ENCODE results near the gene CMTR1. TPM values are rescaled to one million over a fixed set of nuclear protein-coding genes. Genes with fewer than 3 reads are reported as not detected.
A peak's percentile ranks its signal among the peaks of the same experiment; 100 is the strongest.
"Not testable (repeated sequence)": the region's sequence is repeated elsewhere in the genome, so short reads cannot be mapped to it uniquely, and the experiment has no call there.

CMTR1 gene, protein sequence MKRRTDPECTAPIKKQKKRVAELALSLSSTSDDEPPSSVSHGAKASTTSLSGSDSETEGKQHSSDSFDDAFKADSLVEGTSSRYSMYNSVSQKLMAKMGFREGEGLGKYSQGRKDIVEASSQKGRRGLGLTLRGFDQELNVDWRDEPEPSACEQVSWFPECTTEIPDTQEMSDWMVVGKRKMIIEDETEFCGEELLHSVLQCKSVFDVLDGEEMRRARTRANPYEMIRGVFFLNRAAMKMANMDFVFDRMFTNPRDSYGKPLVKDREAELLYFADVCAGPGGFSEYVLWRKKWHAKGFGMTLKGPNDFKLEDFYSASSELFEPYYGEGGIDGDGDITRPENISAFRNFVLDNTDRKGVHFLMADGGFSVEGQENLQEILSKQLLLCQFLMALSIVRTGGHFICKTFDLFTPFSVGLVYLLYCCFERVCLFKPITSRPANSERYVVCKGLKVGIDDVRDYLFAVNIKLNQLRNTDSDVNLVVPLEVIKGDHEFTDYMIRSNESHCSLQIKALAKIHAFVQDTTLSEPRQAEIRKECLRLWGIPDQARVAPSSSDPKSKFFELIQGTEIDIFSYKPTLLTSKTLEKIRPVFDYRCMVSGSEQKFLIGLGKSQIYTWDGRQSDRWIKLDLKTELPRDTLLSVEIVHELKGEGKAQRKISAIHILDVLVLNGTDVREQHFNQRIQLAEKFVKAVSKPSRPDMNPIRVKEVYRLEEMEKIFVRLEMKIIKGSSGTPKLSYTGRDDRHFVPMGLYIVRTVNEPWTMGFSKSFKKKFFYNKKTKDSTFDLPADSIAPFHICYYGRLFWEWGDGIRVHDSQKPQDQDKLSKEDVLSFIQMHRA
- total RNA-seq: 33.6 TPM

DNA sequence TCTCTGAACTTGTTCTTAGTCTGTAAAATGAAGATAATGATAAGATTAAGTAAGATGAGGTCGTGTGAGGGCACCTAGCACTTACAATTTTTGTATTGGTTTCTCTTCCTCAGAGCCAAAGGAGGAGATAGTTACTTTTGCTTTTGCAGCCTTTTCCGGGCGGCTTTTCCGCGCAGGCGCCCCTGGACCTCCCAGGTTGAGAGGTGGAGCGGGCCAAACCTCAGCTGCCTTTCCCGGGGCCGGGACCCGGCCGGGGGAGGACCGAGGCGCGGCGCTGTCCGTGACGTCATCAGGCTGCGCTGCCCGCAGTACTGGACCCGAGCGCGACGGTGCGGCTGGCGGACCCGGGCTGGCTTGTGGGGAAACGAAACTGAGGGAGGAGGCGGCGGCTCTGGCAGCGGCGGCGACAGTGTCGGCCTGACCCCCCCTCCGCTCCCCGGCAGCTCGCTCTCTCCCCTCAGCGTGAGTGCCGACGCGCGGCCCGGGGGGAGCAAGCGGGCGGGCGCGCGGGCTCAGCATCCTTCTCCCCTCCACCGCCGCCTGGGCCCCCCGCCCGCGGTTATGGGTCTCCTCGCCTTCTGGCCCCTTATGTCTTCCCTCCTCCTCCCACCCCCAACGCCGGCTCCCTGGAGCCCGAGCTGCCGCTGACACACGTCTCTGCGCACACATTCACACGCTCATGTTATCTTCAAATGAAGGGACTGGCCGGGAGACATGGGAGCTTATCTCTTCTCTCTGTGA is at the start of gene CMTR1:
Gene CMTR1 (plus strand): TSS at position 306 of the 741 bp plus-strand sequence. CDS start 2,409 bp downstream, outside the sequence.
- peak; percentile 95 for DNase-seq (ENCODE audit: low spot score)

DNA sequence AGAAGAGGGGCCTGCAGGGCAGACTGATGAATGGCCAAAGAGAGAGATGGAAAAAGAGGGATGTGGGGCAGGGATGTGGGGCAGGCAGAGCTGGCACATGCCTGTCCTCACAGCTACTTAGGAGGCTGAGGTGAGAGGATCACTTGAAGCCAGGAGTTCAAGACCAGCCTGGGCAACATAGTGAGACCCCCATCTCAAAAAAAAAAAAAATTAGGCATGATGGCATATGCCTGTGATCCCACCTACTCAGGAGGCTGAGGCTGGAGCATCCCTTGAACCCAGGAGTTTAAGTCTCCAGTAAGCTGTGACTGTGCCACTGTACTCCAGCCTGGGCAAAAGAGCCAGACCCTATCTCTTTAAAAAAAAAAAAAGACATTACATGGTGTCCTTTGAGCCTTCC is 44.4 kb upstream of the CMTR1 start:
- no peak for DNase-seq (ENCODE audit: low spot score)

DNA sequence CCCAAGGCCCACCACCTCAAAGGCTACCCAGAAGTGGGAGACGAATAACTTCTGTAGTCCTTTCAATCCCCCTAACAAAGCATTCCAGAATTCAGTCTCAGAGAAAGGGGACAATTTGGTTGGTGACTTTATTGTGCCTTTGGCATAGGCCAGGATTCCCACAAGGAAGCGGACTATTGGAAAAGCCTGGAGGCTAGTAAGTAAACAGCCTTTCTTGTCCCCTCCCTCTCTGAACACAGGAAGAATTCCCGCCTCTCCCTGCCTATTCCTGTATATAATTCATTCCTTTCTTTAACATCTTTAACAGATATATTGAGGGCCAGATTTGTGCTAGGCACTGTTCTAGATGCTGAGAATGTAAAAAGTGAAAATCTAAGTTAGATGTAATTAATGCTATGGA is 43.2 kb upstream of the CMTR1 start:
- DNase-seq (ENCODE audit: low spot score): no peak

DNA sequence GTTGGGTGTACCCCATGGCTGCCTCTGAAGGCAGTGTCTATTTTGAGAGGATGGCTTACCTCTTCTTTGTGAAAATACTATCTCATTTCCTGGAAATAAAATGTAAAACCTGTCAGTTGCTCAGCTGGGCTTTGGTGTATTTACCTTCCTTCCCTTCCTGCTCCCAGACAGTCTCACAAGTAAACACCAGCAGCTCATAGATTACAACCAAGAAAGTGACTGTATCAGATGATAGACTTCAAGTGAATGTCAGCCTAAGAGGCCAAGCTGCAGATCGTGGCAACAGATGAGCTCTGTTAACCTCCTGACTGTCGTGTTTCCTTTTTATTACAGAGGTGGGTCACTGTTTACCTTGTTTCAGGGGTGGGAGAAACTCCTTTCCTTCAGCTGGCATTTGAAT is 41.9 kb upstream of the CMTR1 start:
- no peak for DNase-seq (ENCODE audit: low spot score)

DNA sequence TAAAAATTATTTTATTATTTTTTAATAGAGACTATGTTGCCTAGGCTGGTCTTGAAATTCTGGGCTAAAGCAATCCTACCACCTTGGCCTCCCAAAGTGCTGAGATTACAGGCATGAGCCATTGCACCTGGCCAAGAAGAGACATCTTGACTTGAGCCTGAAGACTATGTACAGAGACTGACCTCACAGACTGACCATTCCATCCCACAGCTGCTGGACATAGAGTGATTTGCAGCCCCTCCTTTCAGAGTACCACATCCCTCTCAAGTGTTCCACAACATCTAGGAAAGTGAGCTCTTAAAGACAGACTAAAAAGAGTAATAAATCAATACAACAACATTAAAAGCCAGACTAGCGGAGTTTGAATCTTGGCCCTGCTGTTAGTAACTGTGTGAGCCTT is 40.2 kb upstream of the CMTR1 start:
- no peak for DNase-seq (ENCODE audit: low spot score)

DNA sequence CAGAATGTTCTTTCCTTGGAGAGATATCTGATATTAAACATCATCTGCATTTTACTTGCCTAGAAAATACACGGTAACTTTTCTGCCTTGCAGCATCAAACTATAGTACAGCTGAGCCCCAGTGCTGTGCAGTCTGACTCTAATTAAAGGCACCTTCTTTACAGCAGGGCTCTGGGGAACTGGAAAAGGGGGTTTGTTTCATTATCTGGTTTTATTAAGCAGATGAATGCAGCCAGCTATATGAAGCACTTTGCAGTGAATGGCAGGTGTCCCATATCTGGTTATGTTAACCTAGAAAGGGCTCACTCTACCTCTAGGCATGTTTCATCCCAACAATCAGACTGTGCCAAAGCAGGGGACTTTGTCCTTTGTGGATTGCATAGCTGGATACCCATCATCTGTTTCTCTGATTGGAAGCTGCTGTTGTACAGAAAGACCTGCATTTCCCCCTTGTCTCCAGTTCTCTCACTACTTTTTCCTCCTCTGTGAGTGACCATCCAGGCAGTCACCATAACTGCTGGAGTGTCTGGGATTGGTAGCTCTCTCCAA is 39.6 kb upstream of the CMTR1 start:
- DNase-seq (ENCODE audit: low spot score): no peak

DNA sequence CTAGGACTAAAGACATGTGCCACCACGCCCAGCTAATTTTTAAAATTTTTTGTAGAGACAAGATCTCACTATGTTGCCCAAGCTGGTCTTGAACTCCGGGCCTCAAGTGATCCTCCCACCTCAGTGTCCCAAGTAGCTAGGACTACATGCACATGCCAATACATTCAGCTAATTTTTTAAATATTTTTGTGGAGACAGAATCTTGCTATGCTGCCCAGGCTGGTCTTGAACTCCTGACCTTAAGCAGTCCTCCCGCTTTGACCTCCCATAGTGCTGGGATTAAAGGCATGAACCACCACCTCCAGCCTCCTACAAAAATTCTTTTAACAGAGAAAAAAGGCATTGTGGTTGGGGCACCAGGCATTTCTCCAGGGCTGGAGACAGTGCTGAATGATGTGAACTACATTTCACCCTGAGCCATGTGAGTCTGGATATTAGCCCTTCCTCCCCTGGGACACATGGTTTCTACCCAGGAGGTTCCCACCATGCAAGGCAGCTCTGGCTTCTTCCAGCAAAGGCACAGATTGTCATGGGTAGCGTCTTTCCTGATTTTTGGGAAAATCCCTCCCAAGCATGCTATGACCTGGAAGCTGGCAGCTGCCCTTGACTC is 36.3 kb upstream of the CMTR1 start:
- no peak for DNase-seq (ENCODE audit: low spot score)

DNA sequence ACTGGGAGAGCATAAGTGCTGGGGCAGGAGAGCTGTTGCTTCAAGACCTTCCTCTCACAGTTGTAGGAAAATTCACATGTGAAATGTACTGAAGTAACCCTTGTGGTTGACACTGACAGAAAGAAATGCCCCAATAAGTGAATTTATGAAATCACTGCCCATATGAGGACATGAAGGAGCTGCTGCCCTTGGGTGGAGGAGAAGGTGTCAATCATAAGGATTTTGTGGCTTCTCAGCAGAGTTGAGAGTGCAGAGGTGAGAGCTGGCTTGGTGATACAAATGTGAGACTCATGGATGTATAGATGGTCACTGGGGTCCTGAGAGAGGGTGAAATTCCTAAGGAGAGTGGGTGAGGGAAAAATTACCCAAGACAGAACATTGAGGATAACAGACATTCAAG is 33.9 kb upstream of the CMTR1 start:
- no peak for DNase-seq (ENCODE audit: low spot score)

DNA sequence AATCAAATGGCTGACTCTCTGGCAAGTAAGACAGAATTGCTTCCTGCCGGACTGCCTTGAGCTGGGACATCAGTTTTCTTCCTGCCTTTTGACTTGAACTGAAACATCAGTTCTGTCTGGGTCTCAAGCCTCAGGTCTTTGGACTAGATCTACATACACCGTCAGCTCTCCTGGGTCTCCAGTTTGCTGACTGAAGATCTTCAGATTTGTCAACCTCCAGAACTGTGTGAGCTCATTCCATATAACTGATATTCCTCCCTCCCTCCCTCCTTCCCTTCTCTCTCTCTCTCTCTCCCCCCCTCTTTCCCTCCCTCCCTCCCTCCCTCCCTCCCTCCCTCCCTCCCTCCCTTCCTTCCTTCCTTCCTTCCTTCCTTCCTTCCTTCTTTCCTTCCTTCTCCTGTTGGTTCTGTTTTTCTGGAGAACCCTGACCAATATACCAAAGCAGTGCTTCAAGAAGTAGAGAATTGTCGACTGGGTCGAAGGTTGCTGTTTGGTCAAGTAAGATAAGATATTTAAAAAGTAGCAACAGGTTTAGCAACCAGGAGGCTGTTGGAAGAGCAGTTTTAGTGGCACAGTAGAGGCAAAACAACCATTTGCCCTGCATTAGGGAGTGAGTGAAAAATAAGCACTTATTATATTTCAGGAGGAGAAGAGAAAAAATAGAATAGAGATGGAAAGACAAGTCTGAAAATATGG is 33.1 kb upstream of the CMTR1 start:
- no peak for DNase-seq (ENCODE audit: low spot score)

DNA sequence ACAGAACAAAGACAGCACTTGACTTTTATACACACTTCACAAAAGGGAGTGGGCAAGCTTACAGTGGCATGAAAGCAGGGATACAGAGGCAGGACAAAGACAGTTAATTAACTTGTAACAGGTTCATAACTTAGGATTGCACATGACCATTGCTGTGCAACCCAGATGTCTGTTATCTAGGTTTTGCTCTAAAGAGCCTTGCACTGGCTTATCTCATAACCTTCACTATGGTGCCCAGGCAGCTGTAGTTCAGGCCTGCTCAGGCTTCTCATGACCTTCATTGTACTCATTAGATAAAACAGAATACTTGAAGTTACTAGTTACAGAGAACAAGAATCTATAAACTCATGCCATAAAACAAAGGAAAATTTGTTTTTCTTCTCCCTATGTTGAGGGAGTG is 31.4 kb upstream of the CMTR1 start:
- not testable (repeated sequence) for DNase-seq (ENCODE audit: low spot score)

DNA sequence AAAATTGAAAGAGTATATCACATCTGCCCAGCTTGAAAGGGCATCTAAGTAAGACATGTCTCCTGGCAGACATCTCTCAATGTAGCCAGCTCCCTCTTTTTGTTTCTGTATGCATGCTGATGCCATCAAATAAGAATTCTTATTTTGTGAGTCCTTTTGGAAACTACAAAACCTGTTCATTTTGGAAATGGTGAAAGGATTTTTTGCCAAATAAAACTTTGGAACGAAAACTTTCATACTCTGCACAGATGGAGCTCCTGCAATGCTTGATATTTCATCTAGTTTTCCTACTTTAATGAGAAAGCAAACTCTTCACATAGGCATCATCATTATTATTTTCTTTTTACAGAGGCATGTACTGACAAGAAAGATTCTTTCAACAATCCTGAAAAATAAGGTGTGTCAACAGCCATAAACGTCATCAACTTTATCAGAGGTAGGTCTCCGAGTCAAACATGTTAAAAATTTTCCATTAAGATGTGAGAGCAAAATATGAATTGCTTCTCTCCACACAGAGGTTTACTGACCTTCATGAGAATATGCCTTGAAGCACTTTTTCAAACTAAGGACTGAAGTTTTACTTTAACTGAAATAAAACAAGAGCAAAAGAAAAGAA is 26.2 kb upstream of the CMTR1 start:
- no peak for DNase-seq (ENCODE audit: low spot score)

DNA sequence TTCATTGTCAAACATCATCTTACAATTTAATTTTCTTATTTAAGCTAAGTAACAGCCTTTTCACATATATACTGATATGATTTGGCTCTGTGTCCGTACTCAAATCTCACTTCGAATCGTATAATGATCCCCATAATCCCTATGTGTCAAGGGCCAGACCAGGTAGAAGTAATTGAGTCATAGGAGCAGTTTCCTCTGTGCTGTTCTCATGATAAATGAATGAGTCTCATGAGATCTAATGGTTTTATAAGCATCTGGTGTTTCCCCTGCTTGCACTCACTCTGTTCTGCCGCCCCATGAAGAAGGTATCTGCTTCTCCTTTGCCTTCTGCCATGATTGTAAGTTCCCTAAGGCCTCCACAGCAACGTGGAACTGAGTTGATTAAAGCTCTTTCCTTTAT is 25.1 kb upstream of the CMTR1 start:
- DNase-seq (ENCODE audit: low spot score): no peak

DNA sequence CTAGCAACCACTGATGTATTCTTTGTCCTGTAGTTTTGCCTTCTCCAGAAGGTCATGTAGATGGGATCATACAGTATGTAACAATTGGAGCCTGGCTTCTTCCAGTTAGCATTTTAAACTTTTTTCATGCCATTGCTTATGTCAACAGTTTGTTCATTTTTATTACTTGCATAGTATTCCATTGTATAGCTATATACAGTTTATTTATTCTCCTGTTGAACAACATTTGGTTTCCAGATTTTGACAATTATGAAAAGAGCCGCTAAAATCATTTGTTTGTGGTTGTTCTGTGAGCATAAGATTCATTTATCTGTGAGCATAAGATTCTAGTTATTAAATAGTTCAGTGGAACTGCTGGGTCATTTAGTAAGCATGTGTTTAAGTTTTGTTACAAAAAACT is 23.5 kb upstream of the CMTR1 start:
- DNase-seq (ENCODE audit: low spot score): no peak

DNA sequence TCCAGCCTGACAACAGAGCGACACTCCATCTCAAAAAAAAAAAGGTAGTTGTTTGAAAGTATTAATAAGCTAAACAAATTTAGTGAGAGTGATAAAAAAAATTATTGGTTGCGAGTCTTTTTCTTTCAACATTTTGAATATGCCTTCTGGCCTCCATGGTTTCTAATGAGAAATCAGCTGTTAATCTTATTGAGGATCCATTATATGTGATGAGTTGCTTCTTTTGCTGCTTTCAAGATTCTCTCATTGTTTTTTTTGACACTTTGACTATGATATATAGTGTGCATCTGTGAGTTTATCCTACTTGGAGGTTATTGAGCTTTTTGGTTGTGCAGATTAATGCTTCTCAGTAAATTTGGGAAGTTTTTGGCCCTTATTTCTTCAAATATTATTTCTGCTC is 15.6 kb upstream of the CMTR1 start:
- DNase-seq (ENCODE audit: low spot score): no peak

DNA sequence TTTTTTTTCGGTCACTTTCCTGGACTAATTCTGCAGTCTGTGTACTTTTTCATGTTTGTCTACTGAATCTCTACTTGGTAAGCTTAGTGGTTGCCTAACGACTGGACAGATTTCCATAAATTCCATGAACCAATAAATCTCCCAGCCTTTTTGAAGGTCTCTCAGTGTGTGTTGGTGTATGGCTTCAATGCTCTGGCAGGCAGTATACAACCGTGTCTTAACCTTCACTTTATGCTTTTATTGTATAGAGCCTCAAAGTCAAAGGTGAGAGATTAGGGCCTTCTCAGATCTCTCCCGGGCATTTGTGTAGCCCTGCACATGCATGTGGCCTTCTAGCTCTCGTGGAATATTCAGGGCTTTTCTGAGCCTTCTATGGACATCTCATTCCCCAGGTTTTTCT is 14.3 kb upstream of the CMTR1 start:
- DNase-seq (ENCODE audit: low spot score): no peak

DNA sequence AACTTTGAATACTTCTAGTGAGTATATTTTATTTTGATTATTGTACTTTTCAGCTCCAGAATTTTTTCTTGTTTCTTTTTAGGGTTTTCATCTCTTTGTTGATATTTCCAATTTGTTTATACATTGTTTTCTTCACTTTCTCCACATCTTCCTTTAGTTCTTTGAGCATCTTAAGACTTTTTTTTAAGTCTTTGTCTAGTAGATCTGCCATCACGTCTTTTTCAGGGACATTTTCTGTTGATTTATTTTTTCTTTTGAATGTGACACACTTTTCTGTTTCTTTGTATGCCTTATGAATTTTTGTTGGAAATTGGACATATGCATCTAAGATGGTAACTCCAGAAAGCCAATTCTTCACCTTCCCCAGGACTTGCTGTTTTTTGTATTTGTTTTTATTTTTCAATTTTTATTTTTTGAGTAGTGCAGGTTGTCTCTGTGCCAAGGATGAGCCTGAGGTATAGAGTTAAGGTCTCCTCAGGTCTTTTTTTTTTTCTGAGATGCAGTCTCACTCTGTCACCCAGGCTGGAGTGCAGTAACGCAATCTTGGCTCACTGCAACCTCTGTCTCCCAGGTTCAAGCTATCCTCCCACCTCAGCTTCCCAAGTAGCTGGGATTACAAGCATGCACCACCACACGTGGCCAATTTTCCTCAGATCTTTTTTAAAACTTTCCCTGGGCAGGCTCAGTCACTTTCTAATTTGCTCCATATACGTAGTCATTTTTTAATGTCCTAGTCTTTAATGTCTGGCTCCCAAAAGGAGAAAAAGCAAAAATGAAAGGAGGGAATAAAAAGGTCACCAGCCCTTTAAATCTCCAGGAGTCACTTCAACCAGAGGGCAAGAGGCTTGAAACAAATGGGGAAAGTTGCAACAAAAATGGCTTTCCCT is 6.7 kb upstream of the CMTR1 start:
- DNase-seq (ENCODE audit: low spot score): no peak

DNA sequence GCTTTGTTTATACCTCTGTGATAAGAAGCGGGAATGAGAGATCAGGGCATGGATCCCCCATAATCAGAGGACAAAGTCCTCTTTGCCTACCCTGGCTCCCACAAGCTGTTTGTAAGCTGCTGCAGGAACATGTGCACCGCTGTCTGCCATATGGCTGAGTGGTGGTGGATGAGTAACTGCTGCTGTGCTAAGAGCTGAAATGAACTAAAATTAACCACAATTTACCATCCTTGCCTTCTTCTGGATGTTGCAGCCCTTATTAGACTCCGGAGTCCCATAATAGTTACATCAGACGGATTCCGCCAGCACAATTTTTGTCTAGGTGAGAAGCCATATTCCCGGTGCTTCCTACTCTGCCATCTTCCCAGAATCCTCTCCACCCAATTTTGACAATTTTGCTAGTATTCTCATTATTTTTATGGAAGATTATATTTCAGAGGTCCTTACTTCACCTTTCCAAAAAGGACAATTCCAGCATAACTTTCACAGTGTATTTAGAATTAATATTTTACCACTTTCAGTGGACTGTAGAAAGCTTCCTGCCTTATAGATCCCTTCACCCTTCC is 6.0 kb upstream of the CMTR1 start:
- DNase-seq (ENCODE audit: low spot score): no peak

DNA sequence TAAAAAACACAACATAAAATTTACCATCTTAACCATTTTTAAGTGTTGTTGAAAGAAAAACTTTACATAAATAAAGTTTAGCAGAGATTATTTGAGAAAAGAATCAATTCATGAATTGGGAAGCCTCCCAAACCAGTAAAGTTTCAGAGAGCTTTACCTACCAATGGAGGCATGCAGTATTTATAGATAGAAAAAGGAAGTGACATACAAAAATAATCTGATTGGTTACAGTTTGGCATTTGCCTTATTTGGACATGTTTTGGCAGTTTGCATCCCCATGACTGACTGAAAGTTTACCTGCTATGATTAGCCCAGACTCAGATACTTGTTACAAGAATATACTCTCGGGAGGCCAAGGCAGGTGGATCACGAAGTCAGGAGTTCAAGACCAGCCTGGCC is 3.7 kb upstream of the CMTR1 start:
- no peak for DNase-seq (ENCODE audit: low spot score)

DNA sequence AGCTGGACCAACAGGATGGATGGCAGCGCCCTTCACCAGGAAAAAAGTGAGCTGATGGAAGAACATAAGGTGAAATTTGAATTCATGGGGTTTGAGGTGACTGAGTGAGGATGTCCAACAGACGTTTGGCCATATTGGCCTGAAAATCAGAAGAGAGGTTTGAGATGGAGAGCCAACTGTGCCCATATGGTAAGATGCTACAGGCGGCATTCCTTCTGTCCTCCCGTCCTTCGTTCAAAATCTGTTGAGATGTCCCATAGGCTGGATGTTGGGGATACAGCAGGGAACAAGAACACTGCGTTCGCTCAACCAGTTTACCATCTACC is 468 bp upstream of the CMTR1 start:
- DNase-seq (ENCODE audit: low spot score): no peak
